PC-9 (cell line): ENCODE data around the gene MCUR1. TPM values are rescaled to one million over a fixed set of nuclear protein-coding genes. Genes with fewer than 3 reads are reported as not detected.

Experiments used
- BruUV-seq: library from RNA; stranded (reverse); fragments of 400-500 nt; replicated peaks from 2 replicates; lab custom pipeline; 2021; lab: Mats Ljungman, UMichigan
- CTCF ChIA-PET: fragments of 300-600 bp; sonication (Branson Sonifier 250); formaldehyde crosslinking; loops from one replicate; lab custom pipeline; 2022; ENCODE audit warnings: antibody characterized with exemption; lab: Charles Lee
- POLR2A ChIA-PET: fragments of 300-600 bp; sonication (Branson Sonifier 250); formaldehyde crosslinking; loops from one replicate; lab custom pipeline; 2022; ENCODE audit warnings: antibody characterized with exemption; ENCODE audit not compliant: unreplicated experiment; lab: Charles Lee
- DNase-seq, 2 experiments: peaks; one replicate each; pipeline versions ENCODE4 v3.0.0 to v3.0.0-alpha.2; 2015 to 2022; ENCODE audit warnings: mixed read lengths in 1 of 2
- H2AFZ ChIP-seq: fragments of 200-600 bp; sonication (generic); 2 replicates; pipeline ENCODE4 v1.8.1; 2017; ENCODE audit warnings: antibody characterized with exemption
- H3F3A ChIP-seq: fragments of 200-600 bp; sonication (generic); 2 replicates; pipeline ENCODE4 v1.8.1; 2017; ENCODE audit warnings: antibody characterized with exemption, mild to moderate bottlenecking, low read depth; ENCODE audit not compliant: insufficient read depth
- H3K27ac ChIP-seq: fragments of 200-600 bp; sonication (generic); 2 replicates; pipeline ENCODE4 v1.6.1; 2016; ENCODE audit warnings: mixed run types
- H3K27me3 ChIP-seq: fragments of 200-600 bp; sonication (generic); 2 replicates; pipeline ENCODE4 v1.6.1; 2016; ENCODE audit warnings: low read depth, mixed run types; ENCODE audit not compliant: insufficient read depth
- H3K36me3 ChIP-seq: fragments of 200-600 bp; sonication (generic); 2 replicates; pipeline ENCODE4 v1.6.1; 2016; ENCODE audit warnings: low read depth, mixed run types
- H3K4me1 ChIP-seq: fragments of 200-600 bp; sonication (generic); replicated peaks from 2 replicates; pipeline ENCODE4 v1.6.1; 2016; ENCODE audit warnings: mixed run types; ENCODE audit not compliant: insufficient read depth
- H3K4me2 ChIP-seq: fragments of 200-600 bp; sonication (generic); 2 replicates; pipeline ENCODE4 v1.6.1; 2017; ENCODE audit warnings: mixed run types
- H3K4me3 ChIP-seq: fragments of 200-600 bp; sonication (generic); 2 replicates; pipeline ENCODE4 v1.6.1; 2016; ENCODE audit warnings: mixed run types
- H3K79me2 ChIP-seq: fragments of 200-600 bp; sonication (generic); 2 replicates; pipeline ENCODE4 v1.6.1; 2017; ENCODE audit warnings: low read depth, mixed run types
- H3K9me2 ChIP-seq: fragments of 200-600 bp; sonication (generic); 2 replicates; pipeline ENCODE4 v1.8.1; 2017; ENCODE audit warnings: mild to moderate bottlenecking; ENCODE audit not compliant: insufficient read depth
- H3K9me3 ChIP-seq: fragments of 200-600 bp; sonication (generic); 2 replicates; pipeline ENCODE4 v1.8.1; 2016; ENCODE audit warnings: low read depth; ENCODE audit not compliant: insufficient read depth
- H4K20me1 ChIP-seq: fragments of 200-600 bp; sonication (generic); 2 replicates; pipeline ENCODE4 v1.8.1; 2017; ENCODE audit not compliant: insufficient read depth
- CTCF ChIP-seq: fragments of 200-600 bp; sonication (generic); conservative IDR thresholded peaks from 2 replicates; pipeline ENCODE4 v1.6.1; 2017; ENCODE audit warnings: mixed run types, antibody characterized with exemption, mild to moderate bottlenecking, moderate library complexity
- EZH2 ChIP-seq: fragments of 200-600 bp; sonication (generic); IDR thresholded peaks from 2 replicates; pipeline ENCODE4 v1.8.0; 2017; ENCODE audit warnings: antibody characterized with exemption, low read depth
- intact Hi-C: fragments of 100-400 bp; cut with micrococcal nuclease; formaldehyde crosslinking; loops from one replicate; pipeline ENCODE4 v1.10.0; 2022; ENCODE audit not compliant: unreplicated experiment
- total RNA-seq: library from RNA; stranded (reverse); gene quantifications from 2 replicates; pipeline ENCODE4 v1.2.3, GENCODE V29; 2021

MCUR1 gene
- total RNA-seq, 1 experiment from 2014 or later, result 45.9 TPM

GRCh38 chr6:13761361-13762036 lies 52.9 kb downstream of the MCUR1 start:
- no TSS peak for BruUV-seq
- POLR2A ChIA-PET, result no interaction called here

GRCh38 chr6:13760307-13761304 lies 53.8 kb downstream of the MCUR1 start:
- Histone ChIP-seq H3K9me2 (no peaks in the 10 kb centered on the region), H2AFZ (no peak overlapping the region), H3F3A (peaks cover 2% of the 10 kb centered on the region), H3K4me1 (peaks cover 7% of the 10 kb centered on the region), H3K36me3 (no peaks in the 10 kb centered on the region), H3K27me3 (no peaks in the 10 kb centered on the region), H3K27ac (no peak overlapping the region), H3K9me3 (no peaks in the 10 kb centered on the region; the same call in none of the 2 replicates), H3K4me2 (no peak overlapping the region), H3K79me2 (no peaks in the 10 kb centered on the region), H4K20me1 (no peaks in the 10 kb centered on the region), H3K4me3 (no peak overlapping the region)
- no peak for DNase-seq
- intact Hi-C loops, result no loop called here
- CTCF ChIA-PET, result no interaction called here
- BruUV-seq, result no TSS peak
- POLR2A ChIA-PET, result no interaction called here
- TF ChIP-seq EZH2 (no peak), CTCF (no peak)

More at GRCh38 chr6:13761361-13762036, 52.9 kb downstream of the MCUR1 start:
- intact Hi-C loops, result no loop called here
- DNase-seq, result no peak
- peaks cover 11% of the 10 kb centered on the region for H3K4me1 ChIP-seq
- H3K4me3 ChIP-seq, result no peak overlapping the region
- no peaks in the 10 kb centered on the region for H3K9me2 ChIP-seq
- no peaks in the 10 kb centered on the region for H3K27me3 ChIP-seq
- no peak overlapping the region for H2AFZ ChIP-seq
- H3K36me3 ChIP-seq, result no peaks in the 10 kb centered on the region
- H3K4me2 ChIP-seq, result no peak overlapping the region
- no peaks in the 10 kb centered on the region; the same call in none of the 2 replicates for H3K9me3 ChIP-seq
- no peaks in the 10 kb centered on the region for H4K20me1 ChIP-seq
- CTCF ChIA-PET, result interaction anchor here (0.6 kb wide), 1 partner anchor 126 kb away, joined by 3 read pairs; no protein-coding TSS in a partner anchor
- no peaks in the 10 kb centered on the region for H3K79me2 ChIP-seq
- peaks cover 11% of the 10 kb centered on the region for H3F3A ChIP-seq
- TF ChIP-seq EZH2 (no peak), CTCF (no peak)
- no peak overlapping the region for H3K27ac ChIP-seq

- H3K79me2 ChIP-seq, result no peaks in the 10 kb centered on the region
- H3K36me3 ChIP-seq, result no peaks in the 10 kb centered on the region
- no peak overlapping the region for H2AFZ ChIP-seq
- H3F3A ChIP-seq, result no peaks in the 10 kb centered on the region
- H3K27ac ChIP-seq, result no peak overlapping the region
- H4K20me1 ChIP-seq, result no peaks in the 10 kb centered on the region
- POLR2A ChIA-PET, result no interaction called here
- H3K4me1 ChIP-seq, result peaks cover 5% of the 10 kb centered on the region; the same call in 1 of the 2 replicates
- BruUV-seq, result no TSS peak
- H3K9me2 ChIP-seq, result no peaks in the 10 kb centered on the region
- no peak overlapping the region for H3K4me2 ChIP-seq
- intact Hi-C loops, result no loop called here
- H3K27me3 ChIP-seq, result no peaks in the 10 kb centered on the region
- CTCF ChIA-PET, result no interaction called here
- TF ChIP-seq CTCF (no peak), EZH2 (no peak)
- no peak overlapping the region for H3K4me3 ChIP-seq
- no peak for DNase-seq
- no peaks in the 10 kb centered on the region; the same call in none of the 2 replicates for H3K9me3 ChIP-seq
Observed at GRCh38 chr6:13759025-13759424, 55.3 kb downstream of the MCUR1 start.
